Fibroblast of pulmonary artery (primary cell): ENCODE measurements around the gene CDK8.

Experiments
- DNase-seq: peaks from one replicate; pipeline ENCODE4 v3.0.0-alpha.2; 2010; ENCODE audit warnings: low read depth
- H3K4me3 ChIP-seq: replicated peaks from 2 replicates; pipeline ENCODE4 v1.5.1; 2011; ENCODE audit warnings: low read depth, mild to moderate bottlenecking, control low read depth, low read length, moderate library complexity
- CTCF ChIP-seq: IDR thresholded peaks from 2 replicates; pipeline ENCODE4 v1.5.1; 2011; ENCODE audit warnings: mild to moderate bottlenecking, control low read depth, low read length, inconsistent platforms; ENCODE audit errors: missing control alignments

The CDK8 gene

GRCh38 chr13:26390203-26390602 is 136.3 kb downstream of the CDK8 start:
- TF ChIP-seq CTCF: no peak
- no peak overlapping the region for H3K4me3 ChIP-seq
- no peak for DNase-seq

- no peak for TF ChIP-seq CTCF
- no peak overlapping the region for H3K4me3 ChIP-seq
- DNase-seq: no peak
Measured at GRCh38 chr13:26400545-26400944, 146.6 kb downstream of the CDK8 start.

GRCh38 chr13:26401069-26401468 is 147.1 kb downstream of the CDK8 start:
- DNase-seq: no peak
- H3K4me3 ChIP-seq: no peak overlapping the region
- no peak for TF ChIP-seq CTCF

GRCh38 chr13:26401578-26402021 is 147.7 kb downstream of the CDK8 start:
- no peak for TF ChIP-seq CTCF
- DNase-seq: no peak
- H3K4me3 ChIP-seq: no peak overlapping the region

- H3K4me3 ChIP-seq: no peak overlapping the region
- TF ChIP-seq CTCF: no peak
- no peak for DNase-seq
Measured at GRCh38 chr13:26406791-26407190, 152.9 kb downstream of the CDK8 start.

- no peak for TF ChIP-seq CTCF
- DNase-seq: no peak
Measured at GRCh38 chr13:26411206-26411605, 157.3 kb downstream of the CDK8 start.

GRCh38 chr13:26412263-26412662 is 158.3 kb downstream of the CDK8 start:
- TF ChIP-seq CTCF: no peak
- H3K4me3 ChIP-seq: no peak overlapping the region

More at GRCh38 chr13:26411206-26411605, 157.3 kb downstream of the CDK8 start:
- H3K4me3 ChIP-seq: no peak overlapping the region

More at GRCh38 chr13:26412263-26412662, 158.3 kb downstream of the CDK8 start:
- DNase-seq: no peak
